ENCODE measurements around the gene SPSB2.

- TF ChIP-seq CTCF (IDR thresholded peaks at IDR 0.05) (no peak), EP300 (IDR thresholded peaks at IDR 0.05) (no peak)
These were observed 25.4 kb downstream of the SPSB2 start for GRCh38 chr12:6847676-6848075.
